Stimulated activated CD8-positive, alpha-beta memory T cell treated with anti-CD3 and anti-CD28 coated beads, Interleukin-7, amount 100 ng/mL, for 1 hour (primary cell): ENCODE results near the gene SLC6A16.
"Not testable (repeated sequence)": the region's sequence is repeated elsewhere in the genome, so short reads cannot be mapped to it uniquely, and the experiment has no call there.

ENCODE experiments used
- DNase-seq, 2 donors: peaks; one replicate each; pipeline ENCODE4 v3.0.0-alpha.2; 2020; ENCODE audit warnings: low read depth in 2 of 2

Gene SLC6A16

DNA sequence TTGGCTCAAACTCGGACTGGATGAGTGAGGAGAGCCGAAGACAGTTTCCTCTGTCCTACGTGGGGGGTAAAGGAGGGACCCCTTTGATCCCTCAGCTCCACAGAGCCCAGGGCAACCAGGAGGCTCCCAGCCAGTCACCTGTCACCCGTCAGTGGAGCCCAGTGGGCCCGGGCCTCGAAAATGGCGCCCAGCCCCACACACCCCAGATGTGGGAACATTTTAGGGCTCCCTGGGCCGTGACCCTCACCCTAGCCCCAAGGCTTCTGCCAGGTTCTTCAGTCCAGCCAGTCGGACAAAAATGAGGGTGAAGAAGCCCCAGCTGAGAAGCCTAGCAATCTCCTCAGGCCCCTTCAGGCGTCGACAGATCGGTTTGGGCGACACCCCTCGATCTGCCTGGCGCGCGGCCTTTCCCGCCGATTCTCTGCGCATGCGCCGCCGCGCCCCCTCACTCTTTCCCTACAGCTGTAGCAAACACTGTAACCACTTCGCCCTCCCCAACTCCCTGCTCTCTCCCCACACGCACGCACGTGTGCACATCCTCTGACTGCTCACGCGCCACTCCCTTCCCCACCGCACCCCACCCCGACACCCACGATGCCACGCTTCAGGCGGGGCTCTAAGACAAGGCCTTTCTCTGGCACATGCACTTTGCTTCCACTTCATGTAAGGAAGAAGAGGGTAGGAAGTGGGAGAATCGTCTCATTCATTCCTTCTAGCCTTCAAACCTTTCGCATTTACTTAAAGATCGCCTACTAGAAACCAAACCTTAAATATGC, at the start of gene SLC6A16:
TSS of gene SLC6A16 (minus strand) at position 391 of the 776 bp plus-strand sequence. CDS start 13,844 bp downstream, outside the sequence.
- no peak for DNase-seq

DNA sequence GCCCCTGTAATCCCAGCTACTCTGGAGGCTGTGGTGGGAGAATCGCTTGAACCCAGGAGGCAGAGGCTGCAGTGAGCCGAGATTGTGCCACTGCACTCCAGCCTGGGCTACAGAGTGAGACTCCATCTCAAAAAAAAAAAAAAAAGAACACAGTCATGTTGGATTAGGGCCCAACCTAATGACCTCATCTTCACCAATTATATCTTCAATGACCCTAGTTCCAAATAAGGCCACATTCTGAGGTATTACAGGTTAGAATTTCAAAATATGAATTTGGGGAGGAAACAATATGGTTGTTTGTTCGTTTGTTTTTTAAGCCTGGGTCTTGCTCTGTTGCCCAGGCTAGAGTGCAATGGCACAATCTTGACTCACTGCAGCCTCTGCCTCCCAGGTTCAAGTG, 48.2 kb upstream of the SLC6A16 start:
- DNase-seq, result not testable (repeated sequence)

DNA sequence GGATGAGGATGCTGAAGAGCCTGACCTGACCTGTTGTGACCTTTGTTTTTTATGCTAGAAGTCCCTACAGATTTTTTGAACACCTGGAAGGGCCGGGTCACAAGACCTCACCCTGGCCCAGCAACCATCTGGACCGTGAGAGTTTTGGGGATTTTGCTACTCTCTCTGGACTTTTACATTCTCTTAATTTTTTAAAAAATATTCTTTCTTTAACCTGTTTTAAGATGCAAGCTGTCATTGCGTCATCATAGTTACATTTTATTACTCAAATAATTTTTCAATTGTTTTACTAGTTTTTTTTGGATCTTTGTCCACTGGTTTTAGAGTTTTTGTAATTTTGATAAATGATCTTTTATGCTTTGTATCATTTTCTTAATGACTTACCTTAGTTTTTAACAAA, 46.2 kb upstream of the SLC6A16 start:
- DNase-seq, result no peak

DNA sequence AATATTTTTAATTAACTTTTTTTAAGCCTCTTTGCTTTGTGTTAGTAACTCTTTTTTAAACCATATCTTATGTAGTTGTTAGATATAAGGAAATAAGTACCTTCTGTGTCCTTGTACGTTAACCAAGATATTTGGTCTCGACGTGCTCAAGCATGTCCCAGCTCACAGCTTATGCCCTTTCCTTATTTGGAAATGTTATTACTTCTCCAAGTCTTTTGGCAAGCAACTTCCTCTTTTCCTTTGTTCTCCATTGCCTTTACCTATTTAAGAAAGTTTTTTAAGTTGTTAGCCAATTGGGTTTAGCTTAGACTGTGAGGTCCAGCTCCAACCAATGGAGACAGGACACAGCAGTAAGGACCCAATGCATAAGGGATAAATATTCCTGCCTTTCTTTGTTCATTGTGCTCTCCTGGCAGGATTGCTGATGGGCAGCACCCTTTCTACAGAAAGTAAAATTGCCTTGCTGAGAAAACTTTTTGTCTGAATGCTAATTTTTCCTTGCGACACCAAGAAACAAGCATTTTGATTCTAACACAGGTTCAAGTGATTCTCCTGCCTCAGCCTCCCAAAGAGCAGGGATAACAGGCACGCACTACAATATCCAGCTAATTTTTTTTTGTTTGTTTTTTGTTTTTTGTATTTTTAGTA, 43.8 kb upstream of the SLC6A16 start:
- no peak for DNase-seq

DNA sequence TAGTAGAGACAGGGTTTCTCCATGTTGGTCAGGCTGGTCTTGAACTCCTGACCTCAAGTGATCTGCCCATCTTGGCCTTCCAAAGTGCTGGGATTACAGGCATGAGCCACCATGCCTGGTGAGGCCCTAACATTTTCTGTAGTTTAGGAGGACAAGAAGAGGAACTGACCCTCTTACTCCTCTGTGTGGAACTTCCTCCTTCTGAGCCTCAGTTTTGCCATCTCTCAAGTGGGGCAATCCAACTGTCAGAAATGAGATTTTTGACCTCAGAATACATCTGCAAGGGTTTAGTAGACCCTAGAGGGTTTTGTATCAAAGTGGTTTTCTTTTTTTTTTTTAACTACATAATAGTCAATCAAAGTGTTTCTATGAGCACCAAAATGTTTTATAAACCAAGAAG, 41.1 kb upstream of the SLC6A16 start:
- no peak for DNase-seq

DNA sequence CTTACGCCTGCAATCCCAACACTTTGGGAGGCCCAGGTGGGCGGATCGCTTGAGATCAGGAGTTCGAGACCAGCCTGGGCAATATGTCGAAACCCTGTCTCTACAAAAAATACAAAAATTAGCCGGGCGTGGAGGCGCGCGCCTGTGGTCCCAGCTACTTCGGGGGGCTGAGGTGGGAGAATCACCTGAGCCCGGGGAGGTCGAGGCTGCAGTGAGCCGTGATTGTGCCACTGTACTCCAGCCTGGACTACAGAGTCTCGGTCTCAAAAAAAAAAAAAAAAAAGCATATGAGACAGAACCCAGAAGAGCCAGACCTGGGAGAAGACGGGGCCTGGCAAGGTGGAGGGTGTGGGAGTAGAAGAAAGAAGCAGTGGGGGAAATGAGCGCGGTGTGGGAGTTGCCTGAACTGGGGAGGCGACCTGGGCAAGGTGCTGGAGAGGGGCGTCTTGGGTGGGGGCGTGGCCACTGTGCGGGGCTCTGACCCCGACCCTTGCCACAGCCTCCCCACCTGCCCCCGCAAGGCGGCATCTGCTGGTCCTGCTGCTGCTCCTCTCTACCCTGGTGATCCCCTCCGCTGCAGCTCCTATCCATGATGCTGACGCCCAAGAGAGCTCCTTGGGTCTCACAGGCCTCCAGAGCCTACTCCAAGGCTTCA, 39.2 kb upstream of the SLC6A16 start:
- no peak for DNase-seq

DNA sequence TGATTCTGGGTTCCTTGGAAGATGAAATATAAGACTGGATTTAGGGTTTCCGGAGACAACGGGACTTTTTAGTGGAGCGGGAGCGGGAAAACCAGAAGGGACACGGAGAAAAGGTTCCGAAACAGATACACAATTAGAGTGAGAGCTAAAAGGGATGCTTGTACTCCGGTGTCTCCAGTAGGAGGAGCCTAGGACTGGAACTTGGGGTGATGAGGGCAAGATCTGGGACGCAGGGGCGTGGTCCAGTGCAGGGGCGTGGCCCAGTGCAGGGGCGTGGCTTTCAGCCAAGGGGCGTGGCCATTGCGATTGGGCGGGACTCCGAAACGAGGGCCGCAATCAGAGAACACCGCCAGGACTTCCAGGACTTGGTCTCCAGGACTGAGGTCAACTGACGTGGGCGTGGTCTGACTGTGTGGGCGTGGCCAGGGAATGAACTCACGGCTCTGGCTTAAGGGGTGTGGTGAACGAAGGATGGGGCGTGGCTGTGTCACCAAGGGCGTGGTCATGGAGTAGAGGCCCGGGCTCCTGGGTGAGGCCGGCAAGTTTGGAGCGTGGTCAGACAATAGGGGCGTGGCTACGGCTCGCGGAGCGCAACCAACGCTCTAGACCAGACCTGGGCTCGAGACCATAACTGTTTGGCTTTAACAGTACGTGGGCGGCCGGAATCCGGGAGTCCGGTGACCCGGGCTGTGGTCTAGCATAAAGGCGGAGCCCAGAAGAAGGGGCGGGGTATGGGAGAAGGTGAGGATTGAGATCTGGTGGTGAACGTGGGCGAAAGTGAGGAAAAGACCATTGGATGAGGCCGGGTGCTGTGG, 38.5 kb upstream of the SLC6A16 start, which contains the start of gene DKKL1:
TSS of gene DKKL1 (plus strand) at position 610 of the 815 bp plus-strand sequence. CDS start at position 732, 122 bp downstream.
- peak; percentile 20 to 37 for DNase-seq

DNA sequence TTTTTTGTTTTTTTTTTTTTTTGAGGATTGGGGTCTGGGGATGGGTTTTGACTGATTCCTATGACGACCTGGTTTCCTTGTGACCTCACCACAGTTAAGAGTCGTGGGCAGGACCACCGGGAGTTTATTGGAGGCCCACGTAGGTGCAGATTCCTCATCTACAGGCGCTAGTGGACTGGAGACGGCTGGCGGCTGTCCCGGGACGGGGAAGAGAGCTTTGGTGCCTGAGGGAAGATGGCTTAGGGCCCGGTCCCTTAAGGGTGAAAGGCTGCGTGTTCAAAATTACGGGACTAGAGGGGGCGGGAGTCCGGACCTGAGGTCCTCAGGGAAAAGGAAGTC, 37.9 kb upstream of the SLC6A16 start:
- DNase-seq, result no peak

DNA sequence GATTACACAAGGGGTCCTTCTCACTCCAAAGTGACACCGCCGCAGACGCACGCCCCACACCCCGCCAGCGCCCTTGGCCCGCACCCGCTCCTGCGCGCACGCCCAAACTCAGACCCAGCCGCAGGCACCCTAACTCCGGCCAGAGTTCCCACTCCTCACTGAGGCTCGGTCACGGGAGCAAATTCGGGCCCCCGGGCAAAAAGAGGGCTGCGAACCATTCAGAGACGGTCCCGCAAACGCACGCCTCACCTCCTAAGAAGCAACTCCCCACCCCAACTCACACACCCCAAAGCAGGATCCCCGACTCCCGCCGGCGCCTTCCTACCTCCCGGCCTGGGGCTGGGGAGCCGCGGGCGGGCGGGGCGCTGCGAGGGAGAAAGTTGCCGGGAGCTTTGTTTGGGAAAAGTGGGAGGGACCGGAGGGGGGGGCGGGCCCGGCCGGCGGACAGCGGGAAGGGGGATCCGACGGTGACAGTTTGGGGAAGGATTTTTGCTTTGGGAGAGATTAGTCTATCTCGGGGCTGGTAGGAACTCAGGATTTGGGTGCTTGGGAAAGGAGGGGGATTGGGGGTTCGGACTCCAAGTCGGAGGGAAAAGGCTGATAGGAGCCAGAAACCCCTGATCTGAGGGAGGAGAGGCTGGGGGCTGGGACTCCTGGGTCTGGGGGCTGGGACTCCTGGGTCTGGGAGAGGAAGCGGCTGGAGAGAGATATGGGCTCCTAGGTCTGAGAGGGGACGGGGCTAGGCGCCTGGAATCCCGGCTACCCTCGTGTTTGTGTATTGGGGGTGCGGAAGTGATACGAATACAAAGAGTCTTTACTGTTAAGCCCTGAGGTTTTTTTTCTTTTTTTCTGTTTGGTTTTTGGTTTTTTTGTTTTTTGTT, 37.3 kb upstream of the SLC6A16 start, which contains the start of gene TEAD2:
TSS of gene TEAD2 (minus strand) at position 369 of the 881 bp plus-strand sequence. CDS start 2,341 bp downstream, outside the sequence.
- no peak for DNase-seq

DNA sequence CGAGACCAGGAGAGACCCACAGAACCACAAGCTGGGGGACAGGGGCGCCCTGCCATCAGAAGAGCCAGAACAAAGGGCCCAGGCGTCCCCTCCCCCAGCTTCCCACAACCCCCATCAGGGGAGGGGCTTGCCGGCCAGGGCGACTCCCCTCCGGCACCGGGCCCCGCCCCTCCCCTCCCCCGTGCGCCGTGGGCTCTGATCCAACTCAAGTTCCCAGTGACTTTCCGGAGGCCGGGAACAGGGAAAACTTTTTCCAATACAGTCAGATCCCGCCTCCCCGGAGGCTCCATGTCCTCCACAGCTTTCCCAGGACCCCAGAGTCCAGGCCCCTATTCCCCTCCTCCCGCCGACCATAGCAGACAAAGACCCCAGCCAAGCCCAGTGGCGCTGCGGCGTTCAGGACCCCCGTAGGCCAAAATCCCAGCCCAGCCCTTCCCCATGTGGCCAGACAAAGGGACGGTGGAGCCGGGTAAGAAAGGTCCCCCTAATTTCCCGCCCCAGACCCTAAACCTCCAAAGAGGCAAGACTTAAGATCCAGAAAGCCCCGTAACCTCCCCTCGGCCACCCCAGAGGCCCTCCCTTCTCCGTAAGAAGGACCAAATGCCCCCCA, 36.6 kb upstream of the SLC6A16 start:
- no peak for DNase-seq

DNA sequence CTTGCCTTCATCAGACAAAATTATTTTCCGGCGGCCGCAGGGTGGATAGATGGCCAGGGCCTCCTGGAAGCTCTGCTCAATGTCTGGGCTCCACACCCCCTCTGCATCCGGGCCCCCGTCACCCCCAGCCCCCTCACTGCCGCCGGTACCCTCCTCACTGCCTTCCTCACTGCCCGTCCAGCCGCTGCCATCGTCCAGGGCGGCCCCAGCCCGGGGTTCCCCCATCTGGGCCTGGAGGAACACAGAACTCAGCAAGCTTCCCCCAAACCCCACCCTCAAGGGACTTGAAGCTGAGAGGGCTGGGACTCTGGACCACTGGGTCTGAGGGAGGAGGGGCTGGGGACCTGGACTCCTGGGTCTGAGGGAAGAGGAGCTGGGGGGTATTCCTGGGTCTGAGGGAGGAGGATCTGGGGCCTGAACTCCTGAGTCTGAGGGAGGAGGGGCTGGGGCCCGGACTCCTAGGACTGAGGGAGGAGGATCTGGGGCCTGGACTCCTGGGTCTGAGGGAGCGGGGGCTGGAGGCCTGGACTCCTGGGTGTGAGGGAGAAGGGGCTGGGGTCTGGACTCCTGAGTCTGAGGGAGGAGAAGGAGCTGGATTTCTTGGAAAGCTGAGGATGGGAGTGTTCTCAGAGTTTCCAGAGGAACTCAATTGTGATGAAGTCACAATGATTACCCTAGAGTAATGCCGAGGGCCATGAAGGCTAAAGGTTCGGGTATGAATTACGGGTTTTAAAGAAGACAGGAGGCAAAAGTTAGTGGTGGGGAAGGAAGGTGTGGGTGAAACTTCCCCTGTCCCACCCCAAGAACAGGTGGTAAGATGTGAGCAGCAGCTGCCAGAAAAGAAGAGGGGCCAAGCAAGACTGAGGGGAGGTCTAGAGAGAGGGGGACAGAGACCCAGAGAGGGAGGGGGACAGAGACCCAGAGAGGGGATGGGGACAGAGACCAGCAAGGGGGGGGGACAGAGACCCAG, 35.1 kb upstream of the SLC6A16 start:
- DNase-seq, result no peak

DNA sequence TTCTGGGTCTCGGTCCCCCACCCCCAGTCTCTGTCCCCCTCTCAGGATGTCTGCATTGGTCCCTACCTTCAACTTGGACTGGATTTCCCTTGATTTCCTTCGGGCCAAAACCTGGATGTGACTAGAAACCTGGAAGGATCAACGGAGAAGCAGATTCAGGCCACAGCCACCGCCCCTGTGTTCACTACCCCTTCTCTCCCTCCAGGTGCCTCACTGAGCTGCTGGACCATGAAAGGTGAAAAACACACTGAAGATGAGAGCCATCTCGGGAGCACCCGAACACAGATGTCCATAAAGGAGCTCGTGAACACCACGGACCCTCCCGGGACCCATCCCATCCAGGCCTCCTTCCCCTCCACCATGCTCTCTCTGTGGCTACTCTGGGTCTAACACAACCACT, 32.2 kb upstream of the SLC6A16 start:
- no peak for DNase-seq

DNA sequence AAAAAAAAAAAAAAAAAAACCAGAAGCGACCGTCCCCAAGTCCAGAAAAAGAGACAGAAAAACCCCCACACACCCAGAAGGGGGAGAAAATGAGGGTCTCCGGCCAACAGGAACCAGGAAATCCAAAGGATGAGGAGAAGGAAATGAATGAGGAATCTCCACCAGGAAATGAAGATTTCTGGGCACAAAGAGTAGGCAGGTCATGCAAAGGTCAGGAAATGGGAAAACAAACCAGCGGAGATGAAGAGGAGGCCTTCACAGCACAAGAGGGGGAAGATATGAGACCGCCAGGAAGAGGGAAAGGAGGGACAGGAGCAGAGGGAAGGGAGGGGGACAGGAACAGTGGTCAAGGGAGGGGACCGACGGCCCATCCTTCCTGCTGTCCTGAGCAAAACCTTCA, 31.4 kb upstream of the SLC6A16 start:
- no peak for DNase-seq

DNA sequence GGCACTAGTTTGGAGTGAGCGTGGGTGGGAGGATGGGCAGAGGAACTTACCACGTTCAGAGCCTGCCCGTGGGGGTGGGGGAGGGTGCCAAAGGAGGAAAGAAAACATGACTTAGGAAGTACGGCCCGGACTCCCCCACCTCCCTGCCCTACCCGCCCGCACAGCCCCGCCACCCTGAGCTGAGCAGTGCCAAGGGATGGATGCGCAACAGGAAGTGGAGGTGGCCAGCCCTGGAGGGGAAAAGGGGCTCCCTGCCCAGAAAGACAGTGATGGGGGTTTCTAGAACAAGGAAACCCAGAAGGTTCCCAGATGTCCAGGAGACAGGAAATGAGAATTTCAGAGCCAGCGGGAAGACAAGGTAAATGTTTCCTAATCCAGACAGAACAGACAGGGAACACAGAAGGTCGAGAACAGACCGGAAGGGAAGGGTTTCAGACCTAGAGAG, 30.9 kb upstream of the SLC6A16 start:
- no peak for DNase-seq

DNA sequence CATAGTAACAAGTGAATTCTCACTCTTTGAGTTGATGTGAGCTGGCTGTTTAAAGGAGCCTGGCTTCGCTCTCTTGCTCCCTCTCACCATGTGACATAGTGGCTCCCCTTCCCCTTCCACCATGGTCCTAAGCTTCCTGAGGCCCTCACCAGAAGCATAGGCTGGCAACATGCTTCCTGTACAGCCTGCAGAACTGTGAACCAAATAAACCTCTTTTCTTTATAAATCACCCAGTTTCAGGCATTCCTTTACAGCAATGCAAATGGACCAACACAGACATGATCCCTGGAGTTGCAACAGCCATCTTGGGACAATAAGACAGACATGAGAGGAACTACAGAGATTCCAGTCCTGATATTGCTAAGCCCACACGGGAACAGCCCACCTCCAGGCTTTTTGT, 24.6 kb upstream of the SLC6A16 start:
- no peak for DNase-seq

DNA sequence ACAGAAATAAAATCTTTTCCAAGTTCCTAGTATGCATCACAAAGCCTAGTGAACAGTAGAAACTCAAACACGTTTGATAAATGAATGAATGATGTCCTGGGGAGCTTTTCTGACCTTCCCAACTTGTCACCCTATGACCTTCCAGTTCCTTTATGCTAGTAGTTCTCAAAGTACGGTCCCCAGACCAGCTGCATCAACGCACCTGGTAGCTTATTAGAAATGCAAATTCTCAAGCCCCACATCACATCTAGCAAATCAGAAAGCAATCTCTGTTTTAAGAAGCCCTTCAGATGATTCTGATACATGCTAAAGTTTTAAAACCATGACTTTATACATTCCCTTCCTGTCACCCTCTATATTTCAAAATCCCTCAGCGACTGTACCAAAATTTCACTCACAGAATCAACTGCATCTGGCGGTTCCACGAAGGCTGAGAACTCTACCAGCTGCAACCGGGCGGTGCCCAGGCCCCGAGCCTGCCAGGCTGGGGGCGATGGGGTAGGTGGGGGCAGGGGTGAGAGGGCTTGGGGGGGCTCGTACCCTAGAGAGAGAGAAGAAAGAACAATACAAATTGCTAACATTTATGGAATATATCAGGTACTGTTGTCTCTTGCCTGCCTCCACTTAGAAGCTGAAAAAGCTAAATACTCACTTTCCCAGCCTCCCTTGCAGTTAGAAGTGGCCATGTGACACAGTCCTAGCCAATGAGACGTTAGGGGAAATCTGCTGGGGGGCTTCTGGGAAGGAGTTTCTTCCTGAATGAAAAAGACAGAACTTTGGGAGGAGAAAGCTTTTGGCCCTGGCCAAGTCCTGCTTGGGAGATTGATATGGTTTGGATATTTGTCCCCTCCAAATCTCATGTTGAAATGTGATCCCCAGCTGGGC, 23.6 kb upstream of the SLC6A16 start:
- DNase-seq, result no peak

DNA sequence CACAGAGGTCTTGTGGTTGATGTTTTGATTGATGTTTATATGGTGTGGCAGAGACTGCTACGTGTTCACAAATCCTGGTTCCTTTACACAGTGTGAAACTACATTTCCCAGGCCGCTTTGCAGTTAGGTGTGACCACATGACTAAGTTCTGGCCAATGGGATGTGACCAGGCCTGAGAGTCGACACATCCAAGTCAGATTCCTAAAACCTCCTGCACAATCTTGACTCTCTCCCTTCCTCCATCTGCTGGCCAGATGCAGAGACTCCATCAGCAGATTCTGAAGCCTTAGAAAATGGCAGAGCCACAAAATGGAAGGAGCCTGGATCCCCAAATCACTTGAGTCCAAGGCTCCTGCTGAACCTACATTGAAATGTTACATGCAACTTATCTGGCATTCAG, 22.8 kb upstream of the SLC6A16 start:
- DNase-seq, result no peak

DNA sequence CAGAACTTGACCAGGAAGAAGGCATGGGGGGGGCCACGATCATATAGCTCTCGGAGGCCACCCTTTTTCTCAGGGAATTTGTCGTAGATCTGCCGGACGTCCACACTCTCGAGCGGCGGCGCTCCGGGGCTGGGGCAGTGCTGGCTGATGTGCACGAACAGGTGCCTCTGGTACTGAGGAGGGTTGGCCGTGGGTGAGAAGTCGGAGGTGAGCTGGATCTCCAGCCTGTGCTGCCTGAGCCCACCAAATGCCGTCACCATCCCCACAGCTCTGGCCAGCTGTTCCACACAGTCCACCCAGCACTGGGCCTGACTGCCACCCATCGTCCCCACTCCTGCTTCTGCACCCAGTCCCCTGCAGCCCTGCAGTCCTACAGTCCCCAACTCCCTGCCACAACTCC, 22.2 kb upstream of the SLC6A16 start:
- DNase-seq, result no peak
